Measurements from ENCODE around the gene SIGLEC15. TPM values are rescaled to one million over a fixed set of nuclear protein-coding genes. Genes with fewer than 3 reads are reported as not detected.

SIGLEC15 gene
- total RNA-seq, 1 experiment from 2014 or later: 0.13 TPM

GRCh38 chr18:45887585-45887984 is 62.1 kb downstream of the SIGLEC15 start:
- H3K79me1 ChIP-seq (ENCODE audit: insufficient read depth, low read depth, low read length, poor library complexity, severe bottlenecking): no peaks in the 10 kb centered on the region
- no peaks in the 10 kb centered on the region for H3K27me3 ChIP-seq (ENCODE audit: insufficient read depth, low read length)
- no peak overlapping the region for H3K4ac ChIP-seq (ENCODE audit: low read depth, low read length)
- H3K79me2 ChIP-seq (ENCODE audit: insufficient read depth, low read length): no peaks in the 10 kb centered on the region
- H2BK15ac ChIP-seq (ENCODE audit: low read depth, low read length): no peak overlapping the region
- no peak overlapping the region for H2BK20ac ChIP-seq (ENCODE audit: low read depth, low read length, poor library complexity, severe bottlenecking)
- no peak overlapping the region for H4K91ac ChIP-seq (ENCODE audit: insufficient read length, low read depth, low read length)
- H3K56ac ChIP-seq (ENCODE audit: insufficient read length, low read depth, low read length): no peak overlapping the region
- no peak overlapping the region for H3K18ac ChIP-seq (ENCODE audit: insufficient read length, low read depth, low read length)
- H2BK120ac ChIP-seq (ENCODE audit: low read depth, low read length, poor library complexity, severe bottlenecking): no peak overlapping the region
- TF ChIP-seq CTCF (conservative IDR thresholded peaks at IDR 0.05): no peak
- H2AFZ ChIP-seq (ENCODE audit: low read length): no peak overlapping the region
- no peak overlapping the region for H4K8ac ChIP-seq (replicated peaks; ENCODE audit: insufficient read length, low read depth, low read length)
- WGBS (ENCODE audit: extremely low coverage, insufficient read length, low lambda C conversion rate): no CpG with 5 or more reads among the region's 5 CpGs
- H3K4me1 Mint-ChIP-seq: no peaks in the 10 kb centered on the region
- H3T11ph ChIP-seq (ENCODE audit: low read length): no peak overlapping the region
- H4K20me1 ChIP-seq (ENCODE audit: control insufficient read depth, insufficient read depth, insufficient read length): no peaks in the 10 kb centered on the region
- no peaks in the 10 kb centered on the region for H3K23me2 ChIP-seq (ENCODE audit: insufficient read length, low read depth, low read length, poor library complexity, severe bottlenecking)
- peaks cover 3 to 20% (median 10%) of the 10 kb centered on the region in 3 experiments; a peak in 5 of 7 replicates for H3K36me3 Mint-ChIP-seq (ENCODE audit: insufficient read depth in 1 of 3, low read depth in 3 of 3)
- no peaks in the 10 kb centered on the region for H3K9me3 ChIP-seq (ENCODE audit: control insufficient read depth, low read depth, low read length)
- H3K9me3 Mint-ChIP-seq: no peaks in the 10 kb centered on the region
- no peaks in the 10 kb centered on the region for H3K4me1 ChIP-seq (ENCODE audit: insufficient read depth, low read length)
- H3K14ac ChIP-seq (ENCODE audit: insufficient read depth, low read length): no peak overlapping the region
- H3K27ac Mint-ChIP-seq: no peak overlapping the region
- no peak overlapping the region for H4K5ac ChIP-seq (ENCODE audit: insufficient read length, low read depth, low read length)
- no peak overlapping the region for H3K4me3 Mint-ChIP-seq
- H2BK12ac ChIP-seq (ENCODE audit: insufficient read length, low read depth, low read length): no peak overlapping the region
- no peak overlapping the region for H3K27ac ChIP-seq (ENCODE audit: insufficient read length, low read depth, low read length)
- no peak overlapping the region for H2BK5ac ChIP-seq (ENCODE audit: insufficient read length, low read length)
- no peak overlapping the region for H3K23ac ChIP-seq (ENCODE audit: insufficient read length, low read depth, low read length)
- no peak overlapping the region for H3K9ac ChIP-seq (ENCODE audit: extremely low read depth, insufficient read length, low read length)
- no peaks in the 10 kb centered on the region for H3K27me3 Mint-ChIP-seq (ENCODE audit: low read depth)
- H3K4me2 ChIP-seq (ENCODE audit: insufficient read depth, insufficient read length, low read length): no peak overlapping the region
- DNase-seq: no peak
- H2AK5ac ChIP-seq (ENCODE audit: insufficient read length, low read length): no peak overlapping the region

Measured in H9 (cell line).